ENCODE data around the gene NAV1.
"Not testable (repeated sequence)": the region's sequence is repeated elsewhere in the genome, so short reads cannot be mapped to it uniquely, and the experiment has no call there.

NAV1 gene

GRCh38 chr1:201581371-201581770 is 42.4 kb downstream of the NAV1 start:
- ATAC-seq, result not testable (repeated sequence)

- TF ChIP-seq ZNF565 (CRISPR knock-in tag; conservative IDR thresholded peaks at IDR 0.05; ENCODE audit: low read depth) (no peak), TSHZ2 (CRISPR knock-in tag; IDR thresholded peaks at IDR 0.05) (no peak), PATZ1 (CRISPR knock-in tag; IDR thresholded peaks at IDR 0.05; ENCODE audit: borderline replicate concordance) (no peak), ZFP30 (CRISPR knock-in tag; IDR thresholded peaks at IDR 0.05) (no peak), CSDC2 (CRISPR knock-in tag; IDR thresholded peaks at IDR 0.05) (no peak), RARB (CRISPR knock-in tag; IDR thresholded peaks at IDR 0.05) (no peak), ZC3H10 (CRISPR knock-in tag; IDR thresholded peaks at IDR 0.05) (no peak)
Measured at GRCh38 chr1:201582705-201583442, 43.9 kb downstream of the NAV1 start.

GRCh38 chr1:201583663-201584062 is 44.7 kb downstream of the NAV1 start:
- TF ChIP-seq ESRRG (CRISPR knock-in tag; IDR thresholded peaks at IDR 0.05) (no peak), SNAI2 (CRISPR knock-in tag; IDR thresholded peaks at IDR 0.05) (no peak), RARB (CRISPR knock-in tag; IDR thresholded peaks at IDR 0.05) (no peak)
- no peak for ATAC-seq

More at GRCh38 chr1:201582705-201583442, 43.9 kb downstream of the NAV1 start:
- no peak; the same call in 1 of the 3 replicates for ATAC-seq

- peak; percentile 60 for ATAC-seq
- TF ChIP-seq OSR1 (CRISPR knock-in tag; IDR thresholded peaks at IDR 0.05) (no peak), RARB (CRISPR knock-in tag; IDR thresholded peaks at IDR 0.05) (no peak), TCF4 (CRISPR knock-in tag; IDR thresholded peaks at IDR 0.05; ENCODE audit: borderline replicate concordance) (no peak), ZFP30 (CRISPR knock-in tag; IDR thresholded peaks at IDR 0.05) (no peak), BACH2 (CRISPR knock-in tag; IDR thresholded peaks at IDR 0.05; ENCODE audit: borderline replicate concordance) (no peak)
Measured at GRCh38 chr1:201584471-201585092, 45.7 kb downstream of the NAV1 start.

GRCh38 chr1:201585093-201585483 is 46.2 kb downstream of the NAV1 start:
- TF ChIP-seq TOX (CRISPR knock-in tag; IDR thresholded peaks at IDR 0.05; ENCODE audit: borderline replicate concordance) (no peak), ZFP30 (CRISPR knock-in tag; IDR thresholded peaks at IDR 0.05) (no peak), ZNF8 (CRISPR knock-in tag; IDR thresholded peaks at IDR 0.05) (no peak), ISL1 (CRISPR knock-in tag; IDR thresholded peaks at IDR 0.05) (no peak), SNAI2 (CRISPR knock-in tag; IDR thresholded peaks at IDR 0.05) (no peak), TSHZ2 (CRISPR knock-in tag; IDR thresholded peaks at IDR 0.05) (no peak)
- ATAC-seq, result peak; percentile 12

- peak; percentile 90 for TF ChIP-seq TOX (CRISPR knock-in tag; IDR thresholded peaks at IDR 0.05; ENCODE audit: borderline replicate concordance)
- no peak for TF ChIP-seq SNAI2 (CRISPR knock-in tag; IDR thresholded peaks at IDR 0.05)
- peak; percentile 67 for ATAC-seq
Measured at GRCh38 chr1:201585901-201586300, 47.0 kb downstream of the NAV1 start.
